H9 (cell line): ENCODE results near the gene WDR83. TPM values are rescaled to one million over a fixed set of nuclear protein-coding genes. Genes with fewer than 3 reads are reported as not detected.
"Not testable (repeated sequence)": the region's sequence is repeated elsewhere in the genome, so short reads cannot be mapped to it uniquely, and the experiment has no call there.

Experiments
- DNase-seq: peaks from one replicate; pipeline ENCODE4 v3.0.0-alpha.2; 2017
- H2AFZ ChIP-seq: one replicate; pipeline ENCODE4 v1.6.1; 2013; ENCODE audit warnings: mild to moderate bottlenecking, low read length, control low read depth, moderate library complexity
- H2AK5ac ChIP-seq: 2 replicates; pipeline ENCODE4 v1.6.1; 2013; ENCODE audit warnings: low read length, control low read depth, mixed read lengths; ENCODE audit not compliant: insufficient read length
- H2BK120ac ChIP-seq: one replicate; pipeline ENCODE4 v1.6.1; 2013; ENCODE audit warnings: low read depth, mild to moderate bottlenecking, low read length, control low read depth, inconsistent platforms; ENCODE audit not compliant: poor library complexity, severe bottlenecking
- H2BK12ac ChIP-seq: 2 replicates; pipeline ENCODE4 v1.6.1; 2013; ENCODE audit warnings: low read length, control low read depth, mixed read lengths, low read depth; ENCODE audit not compliant: insufficient read length
- H2BK15ac ChIP-seq: 2 replicates; pipeline ENCODE4 v1.6.1; 2013; ENCODE audit warnings: low read depth, low read length, control low read depth
- H2BK20ac ChIP-seq: one replicate; pipeline ENCODE4 v1.6.1; 2013; ENCODE audit warnings: low read depth, mild to moderate bottlenecking, low read length, control low read depth, inconsistent platforms; ENCODE audit not compliant: poor library complexity, severe bottlenecking
- H2BK5ac ChIP-seq: 2 replicates; pipeline ENCODE4 v1.6.1; 2013; ENCODE audit warnings: low read length, control low read depth, mixed read lengths; ENCODE audit not compliant: insufficient read length
- H3K14ac ChIP-seq: 2 replicates; pipeline ENCODE4 v1.6.1; 2013; ENCODE audit warnings: low read length, control low read depth; ENCODE audit not compliant: insufficient read depth
- H3K18ac ChIP-seq: 2 replicates; pipeline ENCODE4 v1.6.1; 2013; ENCODE audit warnings: low read depth, mild to moderate bottlenecking, mixed read lengths, low read length, control low read depth; ENCODE audit not compliant: insufficient read length
- H3K23ac ChIP-seq: 2 replicates; pipeline ENCODE4 v1.6.1; 2013; ENCODE audit warnings: low read length, control low read depth, mixed read lengths, low read depth; ENCODE audit not compliant: insufficient read length
- H3K23me2 ChIP-seq: 2 replicates; pipeline ENCODE4 v1.6.1; 2013; ENCODE audit warnings: low read depth, mild to moderate bottlenecking, mixed read lengths, low read length, control low read depth; ENCODE audit not compliant: insufficient read length, poor library complexity, severe bottlenecking
- H3K27ac ChIP-seq: 2 replicates; pipeline ENCODE4 v1.5.1; 2013; ENCODE audit warnings: low read length, control low read depth, mixed read lengths, low read depth; ENCODE audit not compliant: insufficient read length
- H3K27me3 ChIP-seq: 2 replicates; pipeline ENCODE4 v1.6.1; 2013; ENCODE audit warnings: low read length, control low read depth, inconsistent platforms; ENCODE audit not compliant: insufficient read depth
- H3K4ac ChIP-seq: 2 replicates; pipeline ENCODE4 v1.6.1; 2013; ENCODE audit warnings: low read depth, mild to moderate bottlenecking, control low read depth, inconsistent platforms, low read length, moderate library complexity
- H3K4me1 ChIP-seq: 2 replicates; pipeline ENCODE4 v1.6.1; 2013; ENCODE audit warnings: low read length, control low read depth, inconsistent platforms; ENCODE audit not compliant: insufficient read depth
- H3K4me2 ChIP-seq: 2 replicates; pipeline ENCODE4 v1.6.1; 2013; ENCODE audit warnings: low read length, control low read depth, mixed read lengths; ENCODE audit not compliant: insufficient read length, insufficient read depth
- H3K56ac ChIP-seq: 2 replicates; pipeline ENCODE4 v1.6.1; 2013; ENCODE audit warnings: low read depth, mild to moderate bottlenecking, mixed read lengths, low read length, control low read depth; ENCODE audit not compliant: insufficient read length
- H3K79me1 ChIP-seq: 2 replicates; pipeline ENCODE4 v1.6.1; 2013; ENCODE audit warnings: low read depth, mild to moderate bottlenecking, moderate library complexity, low read length, control low read depth, inconsistent platforms; ENCODE audit not compliant: insufficient read depth, poor library complexity, severe bottlenecking
- H3K79me2 ChIP-seq: 2 replicates; pipeline ENCODE4 v1.6.1; 2013; ENCODE audit warnings: low read length, control low read depth, inconsistent platforms; ENCODE audit not compliant: insufficient read depth
- H3K9ac ChIP-seq: 2 replicates; pipeline ENCODE4 v1.6.1; 2013; ENCODE audit warnings: low read length, control low read depth, mixed read lengths; ENCODE audit not compliant: insufficient read length; ENCODE audit errors: extremely low read depth
- H3K9me3 ChIP-seq: one replicate; pipeline ENCODE4 v1.6.1; 2013; ENCODE audit warnings: low read depth, low read length, inconsistent platforms; ENCODE audit not compliant: control insufficient read depth
- H3T11ph ChIP-seq: one replicate; pipeline ENCODE4 v1.6.1; 2013; ENCODE audit warnings: mild to moderate bottlenecking, low read length, control low read depth, inconsistent platforms
- H4K20me1 ChIP-seq: one replicate; pipeline ENCODE4 v1.6.1; 2013; ENCODE audit not compliant: control insufficient read depth, insufficient read length, insufficient read depth
- H4K5ac ChIP-seq: 2 replicates; pipeline ENCODE4 v1.6.1; 2013; ENCODE audit warnings: low read depth, mild to moderate bottlenecking, mixed read lengths, low read length, control low read depth; ENCODE audit not compliant: insufficient read length
- H4K8ac ChIP-seq: replicated peaks from 2 replicates; pipeline ENCODE4 v1.6.1; 2013; ENCODE audit warnings: low read length, control low read depth, mixed read lengths, low read depth; ENCODE audit not compliant: insufficient read length
- H4K91ac ChIP-seq: 2 replicates; pipeline ENCODE4 v1.6.1; 2013; ENCODE audit warnings: low read depth, mild to moderate bottlenecking, moderate library complexity, mixed read lengths, low read length, control low read depth; ENCODE audit not compliant: insufficient read length
- H3K27ac Mint-ChIP-seq, 3 experiments: 2 replicates in 2 of 3; 3 replicates in 1 of 3; pipeline ENCODE4 v1.8.0; 2020 to 2021; ENCODE audit warnings: mixed read lengths in 3 of 3, mild to moderate bottlenecking in 1 of 3, moderate library complexity in 1 of 3
- H3K27me3 Mint-ChIP-seq: 2 replicates; pipeline ENCODE4 v1.8.0; 2021; ENCODE audit warnings: low read depth, mild to moderate bottlenecking, moderate library complexity, mixed read lengths
- H3K36me3 Mint-ChIP-seq, 3 experiments: 2 replicates in 2 of 3; 3 replicates in 1 of 3; pipeline ENCODE4 v1.8.0; 2020 to 2021; ENCODE audit warnings: low read depth in 3 of 3, mixed read lengths in 3 of 3; ENCODE audit not compliant: insufficient read depth in 1 of 3
- H3K4me1 Mint-ChIP-seq, 2 experiments: 2 replicates each; pipeline ENCODE4 v1.8.0; 2020; ENCODE audit warnings: mixed read lengths in 2 of 2
- H3K4me3 Mint-ChIP-seq, 2 experiments: 2 replicates in 1 of 2; 3 replicates in 1 of 2; pipeline ENCODE4 v1.8.0; 2020 to 2021; ENCODE audit warnings: mild to moderate bottlenecking in 2 of 2, mixed read lengths in 2 of 2, moderate library complexity in 1 of 2
- H3K9me3 Mint-ChIP-seq, 2 experiments: 2 replicates in 1 of 2; 3 replicates in 1 of 2; pipeline ENCODE4 v1.8.0; 2020; ENCODE audit warnings: mild to moderate bottlenecking in 2 of 2, mixed read lengths in 2 of 2, moderate library complexity in 1 of 2
- WGBS: extraction: QIAGEN DNeasy Blood & Tissue Kit; methylation state at CpG from one replicate; pipeline ENCODE4 v1.1.7; 2013; ENCODE audit warnings: missing lambda C conversion rate, low lambda C conversion rate, mixed read lengths; ENCODE audit not compliant: insufficient read length; ENCODE audit errors: extremely low coverage; 5-methylcytosine and 5-hydroxymethylcytosine counted together
- total RNA-seq: library from RNA; stranded (reverse); gene quantifications from 2 replicates; pipeline ENCODE4 v1.2.1, GENCODE V29; 2021
- TF ChIP-seq, protein P1 (sequence below): fragments of 200-600 bp; sonication (generic); conservative IDR thresholded peaks from 3 replicates; pipeline ENCODE4 v1.8.0; 2021; ENCODE audit warnings: antibody characterized with exemption, mild to moderate bottlenecking

Gene WDR83
- total RNA-seq, 1 experiment from 2014 or later = 21.0 TPM

DNA sequence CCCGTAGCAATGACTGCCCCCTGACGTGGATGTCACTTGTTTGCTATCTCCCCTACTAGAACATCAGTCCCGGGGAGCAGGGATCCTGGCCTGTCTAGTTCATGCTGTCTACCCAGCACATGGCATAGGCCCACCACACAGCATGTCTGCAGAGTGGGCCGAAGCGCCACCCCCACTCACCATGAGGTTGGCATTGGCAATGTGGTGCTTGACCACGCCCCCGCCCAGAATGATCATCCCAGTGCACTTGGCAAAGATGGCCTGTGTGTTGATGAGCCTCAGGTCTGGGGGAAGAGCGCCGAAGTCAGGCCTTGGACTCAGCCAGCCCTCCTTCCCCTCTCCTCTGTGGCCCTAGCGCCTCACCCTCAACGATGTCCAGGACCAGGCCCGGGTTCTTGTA, 10.3 kb downstream of the WDR83 start:
- Histone ChIP-seq H2BK15ac (no peak overlapping the region), H2BK120ac (no peak overlapping the region), H3K27ac (no peak overlapping the region), H4K20me1 (no peaks in the 10 kb centered on the region), H3K79me1 (no peaks in the 10 kb centered on the region), H3K56ac (no peak overlapping the region), H3K4me1 (no peaks in the 10 kb centered on the region), H3T11ph (no peak overlapping the region), H3K23ac (no peak overlapping the region), H3K27me3 (no peaks in the 10 kb centered on the region), H3K18ac (no peak overlapping the region), H2BK12ac (no peak overlapping the region), H3K4ac (no peak overlapping the region), H4K8ac (no peak overlapping the region), H3K79me2 (no peaks in the 10 kb centered on the region), H2BK20ac (no peak overlapping the region), H3K9me3 (no peaks in the 10 kb centered on the region), H4K5ac (no peak overlapping the region), H2BK5ac (no peak overlapping the region), H3K4me2 (no peak overlapping the region), H2AFZ (no peak overlapping the region), H2AK5ac (no peak overlapping the region), H3K9ac (no peak overlapping the region), H3K14ac (no peak overlapping the region), H4K91ac (no peak overlapping the region), H3K23me2 (no peaks in the 10 kb centered on the region)
- Mint-ChIP-seq H3K27me3 (no peaks in the 10 kb centered on the region), H3K27ac (peak overlapping the region in 2 of 3 experiments; percentile 22 to 79; a peak in 3 of 7 replicates), H3K36me3 (peaks cover 40 to 83% (median 70%) of the 10 kb centered on the region in 3 experiments), H3K4me1 (peaks cover 2 to 14% of the 10 kb centered on the region in 2 experiments; a peak in 3 of 4 replicates), H3K4me3 (no peak overlapping the region), H3K9me3 (peaks cover 0 to 2% of the 10 kb centered on the region in 2 experiments; a peak in 1 of 5 replicates)
- DNase-seq = no peak
- TF ChIP-seq, protein P1, sequence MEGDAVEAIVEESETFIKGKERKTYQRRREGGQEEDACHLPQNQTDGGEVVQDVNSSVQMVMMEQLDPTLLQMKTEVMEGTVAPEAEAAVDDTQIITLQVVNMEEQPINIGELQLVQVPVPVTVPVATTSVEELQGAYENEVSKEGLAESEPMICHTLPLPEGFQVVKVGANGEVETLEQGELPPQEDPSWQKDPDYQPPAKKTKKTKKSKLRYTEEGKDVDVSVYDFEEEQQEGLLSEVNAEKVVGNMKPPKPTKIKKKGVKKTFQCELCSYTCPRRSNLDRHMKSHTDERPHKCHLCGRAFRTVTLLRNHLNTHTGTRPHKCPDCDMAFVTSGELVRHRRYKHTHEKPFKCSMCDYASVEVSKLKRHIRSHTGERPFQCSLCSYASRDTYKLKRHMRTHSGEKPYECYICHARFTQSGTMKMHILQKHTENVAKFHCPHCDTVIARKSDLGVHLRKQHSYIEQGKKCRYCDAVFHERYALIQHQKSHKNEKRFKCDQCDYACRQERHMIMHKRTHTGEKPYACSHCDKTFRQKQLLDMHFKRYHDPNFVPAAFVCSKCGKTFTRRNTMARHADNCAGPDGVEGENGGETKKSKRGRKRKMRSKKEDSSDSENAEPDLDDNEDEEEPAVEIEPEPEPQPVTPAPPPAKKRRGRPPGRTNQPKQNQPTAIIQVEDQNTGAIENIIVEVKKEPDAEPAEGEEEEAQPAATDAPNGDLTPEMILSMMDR = no peak
- WGBS = no CpG with 5 or more reads among the region's 12 CpGs

DNA sequence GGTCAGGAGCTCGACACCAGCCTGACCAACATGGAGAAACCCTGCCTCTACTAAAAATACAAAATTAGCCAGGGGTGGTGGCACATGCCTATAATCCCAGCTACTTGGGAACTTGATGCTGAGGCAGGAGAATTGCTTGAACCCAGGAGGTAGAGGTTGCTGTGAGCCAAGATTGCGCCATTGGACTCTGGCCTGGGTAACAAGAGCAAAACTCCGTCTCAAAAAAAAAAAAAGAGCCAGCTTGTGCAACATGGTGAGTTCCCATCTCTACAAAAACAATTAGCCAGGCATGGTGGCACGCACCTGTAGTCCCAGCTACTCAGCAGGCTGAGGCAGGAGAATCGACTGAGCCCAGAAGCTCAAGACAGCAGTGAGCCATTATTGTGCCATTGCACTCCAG, 11.4 kb downstream of the WDR83 start:
- H3K79me1 ChIP-seq, H3K9me3 ChIP-seq, H4K8ac ChIP-seq, H3K9me3 Mint-ChIP-seq, H3K4me2 ChIP-seq, H3K27ac Mint-ChIP-seq, H2AK5ac ChIP-seq, H3K18ac ChIP-seq, H2BK15ac ChIP-seq, H3K23me2 ChIP-seq, H2BK20ac ChIP-seq, H3K27me3 Mint-ChIP-seq, H3K79me2 ChIP-seq, H4K5ac ChIP-seq, DNase-seq, H2AFZ ChIP-seq, H3K4me3 Mint-ChIP-seq, H3K23ac ChIP-seq, H3K4ac ChIP-seq, H4K20me1 ChIP-seq, H3K27ac ChIP-seq, H3K27me3 ChIP-seq, H3T11ph ChIP-seq, H2BK5ac ChIP-seq, H3K9ac ChIP-seq, H2BK12ac ChIP-seq, H3K4me1 ChIP-seq, H3K56ac ChIP-seq, H3K14ac ChIP-seq, H2BK120ac ChIP-seq, H4K91ac ChIP-seq: not testable (repeated sequence)
- no CpG with 5 or more reads among the region's 5 CpGs for WGBS
- Mint-ChIP-seq H3K36me3 (peaks cover 33 to 74% (median 59%) of the 10 kb centered on the region in 3 experiments), H3K4me1 (peaks cover 2 to 16% of the 10 kb centered on the region in 2 experiments; a peak in 3 of 4 replicates)
